IPS-20b (cell line): ENCODE data around the gene STARD13.

Source experiments
- H3K27ac ChIP-seq: one replicate; pipeline ENCODE4 v1.5.1; 2013; ENCODE audit warnings: low read length
- H3K27me3 ChIP-seq: 2 replicates; pipeline ENCODE4 v1.6.1; 2013; ENCODE audit warnings: mild to moderate bottlenecking, low read length, inconsistent platforms; ENCODE audit not compliant: insufficient read depth
- H3K36me3 ChIP-seq: 2 replicates; pipeline ENCODE4 v1.6.1; 2013; ENCODE audit warnings: low read depth, mild to moderate bottlenecking, inconsistent platforms, low read length, moderate library complexity; ENCODE audit not compliant: insufficient read depth
- H3K4me1 ChIP-seq: 2 replicates; pipeline ENCODE4 v1.6.1; 2013; ENCODE audit warnings: mild to moderate bottlenecking, control low read depth, inconsistent platforms, low read length, moderate library complexity; ENCODE audit not compliant: insufficient read depth
- H3K4me3 ChIP-seq: 2 replicates; pipeline ENCODE4 v1.5.1; 2013; ENCODE audit warnings: mild to moderate bottlenecking, low read length, inconsistent platforms
- H3K9ac ChIP-seq: 2 replicates; pipeline ENCODE4 v1.6.1; 2013; ENCODE audit warnings: low read depth, mild to moderate bottlenecking, inconsistent platforms, low read length, moderate library complexity
- H3K9me3 ChIP-seq: 2 replicates; pipeline ENCODE4 v1.6.1; 2013; ENCODE audit warnings: mild to moderate bottlenecking, low read depth, low read length, inconsistent platforms; ENCODE audit not compliant: insufficient read depth

The STARD13 gene

GRCh38 chr13:33158816-33159215 lies 126.7 kb downstream of the STARD13 start:
- Histone ChIP-seq H3K27ac (no peak overlapping the region), H3K4me3 (no peak overlapping the region), H3K36me3 (no peaks in the 10 kb centered on the region), H3K4me1 (no peaks in the 10 kb centered on the region), H3K27me3 (no peaks in the 10 kb centered on the region), H3K9me3 (peaks cover 3% of the 10 kb centered on the region; the same call in 1 of the 2 replicates), H3K9ac (no peak overlapping the region)

- Histone ChIP-seq H3K4me3 (no peak overlapping the region), H3K9ac (no peak overlapping the region), H3K27me3 (no peaks in the 10 kb centered on the region), H3K4me1 (no peaks in the 10 kb centered on the region), H3K9me3 (peaks cover 3% of the 10 kb centered on the region; the same call in 1 of the 2 replicates), H3K36me3 (no peaks in the 10 kb centered on the region), H3K27ac (no peak overlapping the region)
Measured at GRCh38 chr13:33158271-33158670, 127.3 kb downstream of the STARD13 start.

GRCh38 chr13:33154911-33155310 lies 130.6 kb downstream of the STARD13 start:
- Histone ChIP-seq H3K27ac (no peak overlapping the region), H3K27me3 (no peaks in the 10 kb centered on the region), H3K36me3 (no peaks in the 10 kb centered on the region), H3K9me3 (no peaks in the 10 kb centered on the region), H3K9ac (no peak overlapping the region), H3K4me1 (no peaks in the 10 kb centered on the region), H3K4me3 (no peak overlapping the region)

GRCh38 chr13:33153421-33154404 lies 131.8 kb downstream of the STARD13 start:
- Histone ChIP-seq H3K27me3 (no peaks in the 10 kb centered on the region), H3K9me3 (no peaks in the 10 kb centered on the region), H3K9ac (no peak overlapping the region), H3K4me1 (no peaks in the 10 kb centered on the region), H3K27ac (no peak overlapping the region), H3K4me3 (no peak overlapping the region), H3K36me3 (no peaks in the 10 kb centered on the region)

GRCh38 chr13:33152389-33152788 lies 133.2 kb downstream of the STARD13 start:
- Histone ChIP-seq H3K4me3 (no peak overlapping the region), H3K27ac (no peak overlapping the region), H3K9me3 (no peaks in the 10 kb centered on the region), H3K36me3 (no peaks in the 10 kb centered on the region), H3K9ac (no peak overlapping the region), H3K27me3 (no peaks in the 10 kb centered on the region), H3K4me1 (no peaks in the 10 kb centered on the region)

- Histone ChIP-seq H3K27ac (no peak overlapping the region), H3K4me1 (no peaks in the 10 kb centered on the region), H3K4me3 (no peak overlapping the region), H3K9ac (no peak overlapping the region), H3K36me3 (no peaks in the 10 kb centered on the region), H3K27me3 (no peaks in the 10 kb centered on the region), H3K9me3 (no peaks in the 10 kb centered on the region)
Measured at GRCh38 chr13:33150662-33151061, 134.9 kb downstream of the STARD13 start.

GRCh38 chr13:33150126-33150525 lies 135.4 kb downstream of the STARD13 start:
- Histone ChIP-seq H3K9ac (no peak overlapping the region), H3K27ac (no peak overlapping the region), H3K36me3 (no peaks in the 10 kb centered on the region), H3K9me3 (no peaks in the 10 kb centered on the region), H3K4me1 (no peaks in the 10 kb centered on the region), H3K27me3 (no peaks in the 10 kb centered on the region), H3K4me3 (no peak overlapping the region)

- no peak overlapping the region for H3K4me3 ChIP-seq
- H3K27me3 ChIP-seq: no peaks in the 10 kb centered on the region
- H3K9me3 ChIP-seq: no peaks in the 10 kb centered on the region
- H3K36me3 ChIP-seq: no peaks in the 10 kb centered on the region
- H3K4me1 ChIP-seq: no peaks in the 10 kb centered on the region
- no peak overlapping the region for H3K9ac ChIP-seq
- no peak overlapping the region for H3K27ac ChIP-seq
Measured at GRCh38 chr13:33147832-33148231, 137.7 kb downstream of the STARD13 start.

GRCh38 chr13:33146843-33147611 lies 138.5 kb downstream of the STARD13 start:
- no peak overlapping the region for H3K9ac ChIP-seq
- H3K27ac ChIP-seq: no peak overlapping the region

GRCh38 chr13:33145667-33146066 lies 139.9 kb downstream of the STARD13 start:
- no peak overlapping the region for H3K4me3 ChIP-seq
- no peaks in the 10 kb centered on the region for H3K4me1 ChIP-seq
- H3K9me3 ChIP-seq: no peaks in the 10 kb centered on the region
- H3K9ac ChIP-seq: no peak overlapping the region
- no peak overlapping the region for H3K27ac ChIP-seq
- H3K36me3 ChIP-seq: no peaks in the 10 kb centered on the region
- no peaks in the 10 kb centered on the region for H3K27me3 ChIP-seq

More at GRCh38 chr13:33146843-33147611, 138.5 kb downstream of the STARD13 start:
- H3K4me3 ChIP-seq: no peak overlapping the region
- H3K4me1 ChIP-seq: no peaks in the 10 kb centered on the region
- H3K9me3 ChIP-seq: no peaks in the 10 kb centered on the region
- H3K27me3 ChIP-seq: no peaks in the 10 kb centered on the region
- H3K36me3 ChIP-seq: no peaks in the 10 kb centered on the region

- H3K27me3 ChIP-seq: no peaks in the 10 kb centered on the region
- H3K4me1 ChIP-seq: no peaks in the 10 kb centered on the region
- no peak overlapping the region for H3K9ac ChIP-seq
- H3K4me3 ChIP-seq: no peak overlapping the region
- no peaks in the 10 kb centered on the region for H3K36me3 ChIP-seq
- H3K9me3 ChIP-seq: no peaks in the 10 kb centered on the region
- no peak overlapping the region for H3K27ac ChIP-seq
Measured at GRCh38 chr13:33144358-33144784, 141.2 kb downstream of the STARD13 start.
